Superior temporal gyrus (tissue), 1 donor: Measurements from ENCODE around the gene NPDC1.

Experiments
- DNase-seq: peaks from one replicate; pipeline ENCODE4 v3.0.0-alpha.2; 2016; ENCODE audit errors: extremely low spot score

NPDC1 gene

GRCh38 chr9:137025517-137025966, 20.4 kb downstream of the NPDC1 start:
- DNase-seq: peak; percentile 96

GRCh38 chr9:137023583-137023991, 22.4 kb downstream of the NPDC1 start:
- peak; percentile 54 for DNase-seq

GRCh38 chr9:137023157-137023556, 22.8 kb downstream of the NPDC1 start:
- peak; percentile 31 for DNase-seq

- no peak for DNase-seq
Observed at GRCh38 chr9:137022662-137023008, 23.3 kb downstream of the NPDC1 start.

GRCh38 chr9:137021979-137022661, 23.9 kb downstream of the NPDC1 start:
- DNase-seq: peak; percentile 88

- DNase-seq: no peak
Observed at GRCh38 chr9:137021568-137021978, 24.4 kb downstream of the NPDC1 start.

GRCh38 chr9:137020771-137021567, 25.0 kb downstream of the NPDC1 start:
- DNase-seq: no peak

- no peak for DNase-seq
Observed at GRCh38 chr9:137019891-137020683, 25.9 kb downstream of the NPDC1 start.

GRCh38 chr9:137018761-137019559, 27.0 kb downstream of the NPDC1 start:
- DNase-seq: no peak

GRCh38 chr9:137017791-137018497, 28.0 kb downstream of the NPDC1 start:
- no peak for DNase-seq

- DNase-seq: no peak
Observed at GRCh38 chr9:137017071-137017470, 28.9 kb downstream of the NPDC1 start.

GRCh38 chr9:137016436-137016835, 29.5 kb downstream of the NPDC1 start:
- no peak for DNase-seq

- DNase-seq: no peak
Observed at GRCh38 chr9:137015976-137016375, 30.0 kb downstream of the NPDC1 start.

GRCh38 chr9:137015540-137015930, 30.4 kb downstream of the NPDC1 start:
- no peak for DNase-seq

GRCh38 chr9:137014776-137015539, 31.0 kb downstream of the NPDC1 start:
- DNase-seq: no peak

GRCh38 chr9:137014166-137014565, 31.8 kb downstream of the NPDC1 start:
- no peak for DNase-seq

- no peak for DNase-seq
Observed at GRCh38 chr9:137013571-137013940, 32.4 kb downstream of the NPDC1 start.

- no peak for DNase-seq
Observed at GRCh38 chr9:137012694-137013570, 33.0 kb downstream of the NPDC1 start.
